Measurements from ENCODE around the gene UPK2.

GRCh38 chr11:118988280-118988679, 32.2 kb downstream of the UPK2 start:
- no peak for TF ChIP-seq NFIC (IDR thresholded peaks at IDR 0.05; ENCODE audit: low read depth, low read length)
- no peak for TF ChIP-seq RBBP5 (conservative IDR thresholded peaks at IDR 0.05)
- TF ChIP-seq USF2 (IDR thresholded peaks at IDR 0.05; ENCODE audit: borderline replicate concordance, low read depth, low read length), result no peak
- no peak for TF ChIP-seq MXI1 (IDR thresholded peaks at IDR 0.05; ENCODE audit: low read depth, low read length)
- TF ChIP-seq CTCF (IDR thresholded peaks at IDR 0.05 in 2 of 3, conservative IDR thresholded peaks at IDR 0.05 in 1 of 3; ENCODE audit: control insufficient read depth in 2 of 3, extremely low read depth in 1 of 3, insufficient read depth in 1 of 3, low read depth in 3 of 3, low read length in 3 of 3), result no peak
- TF ChIP-seq IRF3 (IDR thresholded peaks at IDR 0.05), result no peak
- no peak for TF ChIP-seq CHD1 (IDR thresholded peaks at IDR 0.05; ENCODE audit: low read depth, low read length)
- no peak for TF ChIP-seq ZNF24 (IDR thresholded peaks at IDR 0.05)
- TF ChIP-seq POLR2A (IDR thresholded peaks at IDR 0.05; ENCODE audit: low read depth, low read length), result no peak
- no peak for TF ChIP-seq RFX5 (IDR thresholded peaks at IDR 0.05; ENCODE audit: low read depth, low read length)
